GM12801 (cell line): Measurements from ENCODE around the gene OR56B1.

Experiments used
- CTCF ChIP-seq: IDR thresholded peaks from one replicate; pipeline ENCODE4 v1.5.1; 2011; ENCODE audit warnings: control low read depth; ENCODE audit not compliant: insufficient read length; ENCODE audit errors: extremely low read depth

The OR56B1 gene

GRCh38 chr11:5712507-5712906 lies 23.7 kb upstream of the OR56B1 start:
- TF ChIP-seq CTCF: no peak

- TF ChIP-seq CTCF: no peak
These were observed 22.6 kb upstream of the OR56B1 start for GRCh38 chr11:5713695-5714094.

GRCh38 chr11:5719703-5720495 lies 16.3 kb upstream of the OR56B1 start:
- TF ChIP-seq CTCF: no peak

GRCh38 chr11:5722622-5723021 lies 13.6 kb upstream of the OR56B1 start:
- TF ChIP-seq CTCF: no peak

DNA sequence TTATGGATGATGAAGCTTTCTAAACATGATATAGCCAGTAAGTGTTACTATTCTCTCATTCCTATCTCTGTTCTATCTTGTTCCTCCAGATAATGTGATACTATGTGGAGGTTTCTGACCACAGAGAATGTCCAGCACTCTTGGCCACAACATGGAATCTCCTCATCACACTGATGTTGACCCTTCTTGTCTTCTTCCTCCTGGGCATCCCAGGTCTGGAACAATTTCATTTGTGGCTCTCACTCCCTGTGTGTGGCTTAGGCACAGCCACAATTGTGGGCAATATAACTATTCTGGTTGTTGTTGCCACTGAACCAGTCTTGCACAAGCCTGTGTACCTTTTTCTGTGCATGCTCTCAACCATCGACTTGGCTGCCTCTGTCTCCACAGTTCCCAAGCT lies 9.9 kb upstream of the OR56B1 start:
- no peak for TF ChIP-seq CTCF

GRCh38 chr11:5727691-5728090 lies 8.6 kb upstream of the OR56B1 start:
- TF ChIP-seq CTCF: no peak

DNA sequence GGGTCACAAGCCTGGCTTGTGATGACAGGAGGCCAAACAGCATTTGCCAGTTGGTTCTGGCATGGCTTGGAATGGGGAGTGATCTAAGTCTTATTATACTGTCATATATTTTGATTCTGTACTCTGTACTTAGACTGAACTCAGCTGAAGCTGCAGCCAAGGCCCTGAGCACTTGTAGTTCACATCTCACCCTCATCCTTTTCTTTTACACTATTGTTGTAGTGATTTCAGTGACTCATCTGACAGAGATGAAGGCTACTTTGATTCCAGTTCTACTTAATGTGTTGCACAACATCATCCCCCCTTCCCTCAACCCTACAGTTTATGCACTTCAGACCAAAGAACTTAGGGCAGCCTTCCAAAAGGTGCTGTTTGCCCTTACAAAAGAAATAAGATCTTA lies 843 bp downstream of the OR56B1 start:
- no peak for TF ChIP-seq CTCF
